H1 (cell line): ENCODE data around the gene IP6K1. TPM values are rescaled to one million over a fixed set of nuclear protein-coding genes. Genes with fewer than 3 reads are reported as not detected.

Experiments used
- CTCF ChIA-PET: fragments of 300-600 bp; sonication (Branson Sonifier 250); formaldehyde crosslinking; loops from one replicate; lab custom pipeline; 2021; ENCODE audit not compliant: partially characterized antibody; lab: Charles Lee
- POLR2A ChIA-PET: fragments of 300-600 bp; sonication (Branson Sonifier 250); formaldehyde crosslinking; loops from one replicate; lab custom pipeline; 2021; ENCODE audit warnings: inconsistent platforms; ENCODE audit not compliant: partially characterized antibody; lab: Charles Lee
- DNase-seq, 2 experiments: peaks; one replicate each; pipeline versions ENCODE4 v3.0.0 to v3.0.0-alpha.2; 2010 to 2022; ENCODE audit warnings: low spot score in 2 of 2, low read depth in 1 of 2, mixed read lengths in 1 of 2
- FAIRE-seq: peaks from 2 replicates; lab custom pipeline; 2011; peaks lifted over from hg19 to GRCh38; lab: Jason Lieb, UNC
- H2AFZ ChIP-seq: 2 replicates; pipeline ENCODE4 v1.8.1; 2012; ENCODE audit warnings: low read length, inconsistent platforms
- H2AK5ac ChIP-seq: 2 replicates; pipeline ENCODE4 v1.6.1; 2013; ENCODE audit warnings: low read depth, low read length
- H2BK120ac ChIP-seq: replicated peaks from 2 replicates; pipeline ENCODE3; 2013; ENCODE audit warnings: low read depth, low read length, inconsistent platforms
- H2BK12ac ChIP-seq: 2 replicates; pipeline ENCODE4 v1.6.1; 2013; ENCODE audit warnings: low read depth, low read length
- H2BK15ac ChIP-seq: 2 replicates; pipeline ENCODE4 v1.6.1; 2013; ENCODE audit warnings: low read length
- H2BK20ac ChIP-seq: 2 replicates; pipeline ENCODE4 v1.6.1; 2013; ENCODE audit warnings: low read length
- H2BK5ac ChIP-seq: 2 replicates; pipeline ENCODE4 v1.6.1; 2013; ENCODE audit warnings: low read depth, low read length
- H3K14ac ChIP-seq: 2 replicates; pipeline ENCODE4 v1.6.1; 2013; ENCODE audit warnings: inconsistent platforms; ENCODE audit not compliant: insufficient read length
- H3K18ac ChIP-seq: 2 replicates; pipeline ENCODE4 v1.6.1; 2013; ENCODE audit warnings: low read length; ENCODE audit errors: extremely low read depth
- H3K23ac ChIP-seq: 2 replicates; pipeline ENCODE4 v1.6.1; 2013; ENCODE audit warnings: inconsistent platforms; ENCODE audit not compliant: insufficient read length
- H3K23me2 ChIP-seq: 2 replicates; pipeline ENCODE4 v1.6.1; 2013; ENCODE audit warnings: low read depth, low read length
- H3K27ac ChIP-seq: 2 replicates; pipeline ENCODE4 v1.6.1; 2011; ENCODE audit warnings: low read depth, low read length, inconsistent platforms
- H3K27me3 ChIP-seq, 4 experiments: replicated peaks in 1 of 4; 1 replicate in 1 of 4; 2 replicates in 3 of 4; pipeline versions ENCODE4 v1.6.1 to v1.8.1; 2011 to 2013; ENCODE audit warnings: low read length in 3 of 4, mild to moderate bottlenecking in 3 of 4, inconsistent platforms in 2 of 4, mixed read lengths in 2 of 4, moderate library complexity in 1 of 4; ENCODE audit not compliant: control insufficient read depth in 3 of 4, insufficient read depth in 3 of 4; ENCODE audit errors: extremely low read depth in 1 of 4
- H3K36me3 ChIP-seq, 4 experiments: 2 replicates each; pipeline versions ENCODE4 v1.6.1 to v1.8.1; 2011 to 2013; ENCODE audit warnings: mild to moderate bottlenecking in 4 of 4, low read length in 3 of 4, moderate library complexity in 2 of 4, control low read depth in 1 of 4, inconsistent platforms in 1 of 4; ENCODE audit not compliant: insufficient read depth in 4 of 4, control insufficient read depth in 2 of 4
- H3K4ac ChIP-seq: replicated peaks from 2 replicates; pipeline ENCODE3; 2013; ENCODE audit warnings: low read length, low read depth, mixed read lengths, inconsistent platforms; ENCODE audit not compliant: insufficient read length
- H3K4me1 ChIP-seq, 4 experiments: replicated peaks in 1 of 4; 1 replicate in 1 of 4; 2 replicates in 3 of 4; pipeline versions ENCODE4 v1.6.1 to v1.8.1; 2011 to 2013; ENCODE audit warnings: low read length in 3 of 4, inconsistent platforms in 2 of 4, mixed read lengths in 1 of 4; ENCODE audit not compliant: insufficient read depth in 4 of 4, control insufficient read depth in 3 of 4
- H3K4me2 ChIP-seq, 2 experiments: 2 replicates each; pipeline versions ENCODE4 v1.6.1 to v1.8.1; 2011 to 2013; ENCODE audit warnings: low read depth in 2 of 2, low read length in 2 of 2, control low read depth in 1 of 2, inconsistent platforms in 1 of 2, mild to moderate bottlenecking in 1 of 2; ENCODE audit not compliant: insufficient read depth in 1 of 2
- H3K4me3 ChIP-seq, 4 experiments: fragments of 200-600, 300-600 bp in 1 of 4; sonication (generic), shearing (Covaris generic), sonication (Bioruptor Twin) in 1 of 4; 2 replicates each; pipeline versions ENCODE4 v1.5.1 to v1.8.1; 2011 to 2016; ENCODE audit warnings: low read length in 4 of 4, low read depth in 3 of 4, control low read depth in 2 of 4, inconsistent platforms in 2 of 4, mild to moderate bottlenecking in 2 of 4, mixed read lengths in 1 of 4, moderate library complexity in 1 of 4; ENCODE audit not compliant: insufficient read depth in 2 of 4; ENCODE audit errors: extremely low read depth in 1 of 4
- H3K56ac ChIP-seq: replicated peaks from 2 replicates; pipeline ENCODE3; 2013; ENCODE audit warnings: low read depth, mild to moderate bottlenecking, mixed read lengths, low read length, inconsistent platforms; ENCODE audit not compliant: insufficient read length
- H3K79me1 ChIP-seq: 2 replicates; pipeline ENCODE4 v1.6.1; 2013; ENCODE audit warnings: low read depth, low read length, control low read depth
- H3K79me2 ChIP-seq, 2 experiments: 2 replicates each; pipeline versions ENCODE4 v1.6.1 to v1.8.1; 2012 to 2013; ENCODE audit warnings: low read length in 2 of 2, mild to moderate bottlenecking in 2 of 2, inconsistent platforms in 1 of 2; ENCODE audit not compliant: insufficient read depth in 2 of 2, control insufficient read depth in 1 of 2
- H3K9ac ChIP-seq, 4 experiments: replicated peaks in 1 of 4; 1 replicate in 1 of 4; 2 replicates in 3 of 4; pipeline versions ENCODE4 v1.6.1 to v1.8.1; 2011 to 2013; ENCODE audit warnings: low read depth in 3 of 4, low read length in 3 of 4, control low read depth in 2 of 4, mild to moderate bottlenecking in 2 of 4, moderate library complexity in 2 of 4, inconsistent platforms in 1 of 4; ENCODE audit errors: extremely low read depth in 1 of 4
- H3K9me3 ChIP-seq, 2 experiments: 2 replicates each; pipeline versions ENCODE4 v1.6.1 to v1.8.1; 2012 to 2013; ENCODE audit warnings: mild to moderate bottlenecking in 2 of 2, moderate library complexity in 2 of 2, control low read depth in 1 of 2, inconsistent platforms in 1 of 2, low read depth in 1 of 2, low read length in 1 of 2, mixed read lengths in 1 of 2; ENCODE audit not compliant: insufficient read depth in 2 of 2
- H4K20me1 ChIP-seq, 2 experiments: replicated peaks in 1 of 2; 2 replicates each; pipeline versions ENCODE3 to v1.8.1; 2011 to 2013; ENCODE audit warnings: inconsistent platforms in 2 of 2, low read length in 2 of 2, mild to moderate bottlenecking in 1 of 2; ENCODE audit not compliant: insufficient read depth in 2 of 2, control insufficient read depth in 1 of 2
- H4K5ac ChIP-seq: 2 replicates; pipeline ENCODE4 v1.6.1; 2013; ENCODE audit warnings: low read length, low read depth, mixed read lengths, inconsistent platforms; ENCODE audit not compliant: insufficient read length
- H4K8ac ChIP-seq: 2 replicates; pipeline ENCODE4 v1.8.0; 2013; ENCODE audit warnings: mild to moderate bottlenecking, moderate library complexity, low read length, inconsistent platforms; ENCODE audit not compliant: insufficient read depth; ENCODE audit errors: extremely low read depth
- H4K91ac ChIP-seq: replicated peaks from 2 replicates; pipeline ENCODE3; 2013; ENCODE audit warnings: low read length, mixed read lengths, inconsistent platforms; ENCODE audit not compliant: insufficient read length
- BACH1 ChIP-seq: IDR thresholded peaks from 2 replicates; pipeline ENCODE4 v1.6.1; 2012; ENCODE audit warnings: low read length, improper control_type of control experiment
- BCL11A ChIP-seq, 2 experiments: IDR thresholded peaks; one replicate each; pipeline ENCODE4 v1.6.1; 2011; ENCODE audit warnings: low read depth in 2 of 2, low read length in 2 of 2, mild to moderate bottlenecking in 2 of 2
- CHD1 ChIP-seq: IDR thresholded peaks from 2 replicates; pipeline ENCODE4 v1.6.1; 2012; ENCODE audit warnings: low read depth, low read length, improper control_type of control experiment
- HDAC6 ChIP-seq: IDR thresholded peaks from one replicate; pipeline ENCODE4 v1.7.1; 2012; ENCODE audit warnings: low read depth, mild to moderate bottlenecking, inconsistent platforms, low read length, moderate library complexity
- KDM5A ChIP-seq: fragments of 200-600 bp; IDR thresholded peaks from 2 replicates; pipeline ENCODE4 v1.7.1; 2012; ENCODE audit warnings: mild to moderate bottlenecking, low read length, inconsistent platforms, mixed read lengths
- SAP30 ChIP-seq: fragments of 300-600 bp; sonication (generic); IDR thresholded peaks from 2 replicates; pipeline ENCODE4 v1.7.1; 2012; ENCODE audit warnings: low read length, moderate library complexity, mild to moderate bottlenecking, inconsistent platforms; ENCODE audit not compliant: insufficient read depth, insufficient replicate concordance
- SIX5 ChIP-seq: IDR thresholded peaks from 2 replicates; pipeline ENCODE4 v1.6.1; 2011; ENCODE audit warnings: mild to moderate bottlenecking, low read depth, low read length
- USF2 ChIP-seq: IDR thresholded peaks from 2 replicates; pipeline ENCODE4 v1.6.1; 2011; ENCODE audit warnings: low read length, improper control_type of control experiment
- WGBS, 2 experiments: shearing (Covaris generic) in 1 of 2; methylation state at CpG; one replicate each; pipeline versions ENCODE4 v1.1.6 to v1.1.7; 2013 to 2015; ENCODE audit warnings: low lambda C conversion rate in 2 of 2, mixed read lengths in 2 of 2, inconsistent platforms in 1 of 2, low coverage in 1 of 2, missing lambda C conversion rate in 1 of 2; ENCODE audit not compliant: insufficient replicate concordance in 2 of 2, insufficient coverage in 1 of 2, insufficient read length in 1 of 2; ENCODE audit errors: extremely low coverage in 1 of 2, missing lambda C conversion rate in 1 of 2; 5-methylcytosine and 5-hydroxymethylcytosine counted together
- polyA plus RNA-seq, 7 experiments: library from polyadenylated mRNA; depleted of rRNA in 3 of 7; stranded (reverse) in 5 of 7; unstranded in 2 of 7; fragments of >200 nt in 5 of 7; fragments of 200-250 nt in 2 of 7; gene quantifications; 1 replicate in 5 of 7; 2 replicates in 1 of 7; 4 replicates in 1 of 7; pipeline versions ENCODE4 v1.2.1 to v1.2.3, GENCODE V29; 2011 to 2013; ENCODE audit warnings: missing spikeins in 2 of 7, mixed read lengths in 2 of 7
- total RNA-seq: library from RNA; stranded (reverse); fragmentation: NEBNext Ultra II Directional; extraction: Animal tissue kit (Norgen Biotek cat#: 25700); gene quantifications from 2 replicates; pipeline ENCODE4 v1.2.1, GENCODE V29; 2021

The IP6K1 gene
- total and polyA plus RNA-seq, 2 of the 8 experiments (the other 6 are each of a cell fraction or from before 2014, with no cell fraction given), result 31.5 to 35.2 TPM

- Histone ChIP-seq H2BK120ac (no peak overlapping the region), H3K56ac (no peak overlapping the region), H3K27ac (no peak overlapping the region), H2BK12ac (no peak overlapping the region), H3K4ac (no peak overlapping the region), H3K9ac (no peak overlapping the region), H3K79me1 (peaks cover 2% of the 10 kb centered on the region; the same call in 1 of the 2 replicates), H4K8ac (no peak overlapping the region), H2AK5ac (no peak overlapping the region), H2BK15ac (no peak overlapping the region), H3K4me2 (no peak overlapping the region), H3K27me3 (no peaks in the 10 kb centered on the region), H2BK5ac (no peak overlapping the region), H3K18ac (no peak overlapping the region), H3K4me1 (no peaks in the 10 kb centered on the region), H3K23ac (no peak overlapping the region), H4K5ac (no peak overlapping the region), H3K23me2 (no peaks in the 10 kb centered on the region), H3K79me2 (peaks cover 0 to 64% of the 10 kb centered on the region in 2 experiments; a peak in 3 of 4 replicates), H2AFZ (no peak overlapping the region), H2BK20ac (no peak overlapping the region), H4K20me1 (peaks cover 3 to 8% of the 10 kb centered on the region in 2 experiments), H3K9me3 (no peaks in the 10 kb centered on the region), H3K14ac (no peak overlapping the region), H4K91ac (no peak overlapping the region), H3K36me3 (no peaks in the 10 kb centered on the region), H3K4me3 (no peak overlapping the region)
- CTCF ChIA-PET, result interaction anchor here (1.4 kb wide), 1 partner anchor 10 kb away, joined by 4 read pairs; no protein-coding TSS in a partner anchor
- whole genome bisulfite sequencing, 2 experiments, result 100% methylated on average over 1 of the region's 1 CpG; no CpG with 5 or more reads in 1 of the 2 experiments
- DNase-seq, result no peak
- POLR2A ChIA-PET, result interaction anchor here (0.6 to 1.3 kb wide), 2 partner anchors 18 to 175 kb away, joined by 3 to 5 read pairs; no protein-coding TSS in a partner anchor
- no peak for FAIRE-seq
- TF ChIP-seq CHD1 (no peak), BCL11A (IDR thresholded peaks at IDR 0.05; ENCODE audit: low read depth in 2 of 2, low read length in 2 of 2) (no peak), SIX5 (no peak), USF2 (no peak), BACH1 (no peak), SAP30 (no peak), KDM5A (no peak), HDAC6 (no peak)
These were observed 31.8 kb downstream of the IP6K1 start for GRCh38 chr3:49754536-49754935.
